Fibroblast of lung (primary cell): Measurements from ENCODE around the gene NCF4.

Experiments used
- EZH2 ChIP-seq: IDR thresholded peaks from 2 replicates; pipeline ENCODE4 v1.5.1; 2012; ENCODE audit warnings: low read length, control low read depth, mild to moderate bottlenecking; ENCODE audit errors: missing control alignments
- TF ChIP-seq, protein P1 (sequence below), 2 donors: IDR thresholded peaks in 1 of 2; conservative IDR thresholded peaks in 1 of 2; 1 replicate in 1 of 2; 2 replicates in 1 of 2; pipeline ENCODE4 v1.5.1; 2011 to 2012; ENCODE audit warnings: low read length in 2 of 2, control low read depth in 1 of 2, inconsistent platforms in 1 of 2, low read depth in 1 of 2, mild to moderate bottlenecking in 1 of 2

DNA sequence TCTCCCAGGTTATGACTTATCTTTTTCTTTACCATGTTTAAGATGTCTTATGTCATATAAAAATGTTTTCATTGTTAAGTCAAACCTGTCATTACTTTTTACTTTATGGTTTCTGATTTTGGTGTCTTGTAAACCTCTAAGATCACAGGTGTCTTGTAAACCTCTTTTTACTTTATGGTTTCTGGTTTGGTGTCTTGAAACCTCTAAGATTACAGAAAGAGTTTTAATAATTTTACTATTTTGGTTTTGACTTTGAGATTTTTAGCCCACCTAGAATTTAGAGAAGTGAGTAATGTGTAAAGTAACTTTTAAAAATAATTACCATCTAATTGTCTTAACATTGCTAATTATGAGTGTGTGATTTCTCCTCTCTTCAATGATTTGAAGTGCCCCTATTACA, 55.2 kb downstream of the NCF4 start:
- TF ChIP-seq, protein P1, sequence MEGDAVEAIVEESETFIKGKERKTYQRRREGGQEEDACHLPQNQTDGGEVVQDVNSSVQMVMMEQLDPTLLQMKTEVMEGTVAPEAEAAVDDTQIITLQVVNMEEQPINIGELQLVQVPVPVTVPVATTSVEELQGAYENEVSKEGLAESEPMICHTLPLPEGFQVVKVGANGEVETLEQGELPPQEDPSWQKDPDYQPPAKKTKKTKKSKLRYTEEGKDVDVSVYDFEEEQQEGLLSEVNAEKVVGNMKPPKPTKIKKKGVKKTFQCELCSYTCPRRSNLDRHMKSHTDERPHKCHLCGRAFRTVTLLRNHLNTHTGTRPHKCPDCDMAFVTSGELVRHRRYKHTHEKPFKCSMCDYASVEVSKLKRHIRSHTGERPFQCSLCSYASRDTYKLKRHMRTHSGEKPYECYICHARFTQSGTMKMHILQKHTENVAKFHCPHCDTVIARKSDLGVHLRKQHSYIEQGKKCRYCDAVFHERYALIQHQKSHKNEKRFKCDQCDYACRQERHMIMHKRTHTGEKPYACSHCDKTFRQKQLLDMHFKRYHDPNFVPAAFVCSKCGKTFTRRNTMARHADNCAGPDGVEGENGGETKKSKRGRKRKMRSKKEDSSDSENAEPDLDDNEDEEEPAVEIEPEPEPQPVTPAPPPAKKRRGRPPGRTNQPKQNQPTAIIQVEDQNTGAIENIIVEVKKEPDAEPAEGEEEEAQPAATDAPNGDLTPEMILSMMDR (conservative IDR thresholded peaks at IDR 0.05 in 1 of 2, IDR thresholded peaks at IDR 0.05 in 1 of 2; ENCODE audit: low read depth in 1 of 2, low read length in 2 of 2), result no peak
- no peak for TF ChIP-seq EZH2
